CD4-positive, alpha-beta T cell treated with Interleukin-2 at 100 ng/mL for 4 hours (primary cell): ENCODE measurements around the gene PTH1R.
A peak's percentile ranks its signal among the peaks of the same experiment; 100 is the strongest.

Experiments used
- DNase-seq: peaks from one replicate; pipeline ENCODE4 v3.0.0-alpha.2; 2020; ENCODE audit warnings: low spot score

The PTH1R gene

GRCh38 chr3:46930945-46931403, 53.5 kb downstream of the PTH1R start:
- no peak for DNase-seq

- peak; percentile 33 for DNase-seq
These were observed 54.3 kb downstream of the PTH1R start for GRCh38 chr3:46931631-46932331.

GRCh38 chr3:46932455-46933225, 55.1 kb downstream of the PTH1R start:
- no peak for DNase-seq

- no peak for DNase-seq
These were observed 55.7 kb downstream of the PTH1R start for GRCh38 chr3:46933261-46933660.

- no peak for DNase-seq
These were observed 56.6 kb downstream of the PTH1R start for GRCh38 chr3:46934072-46934471.

GRCh38 chr3:46934498-46935167, 57.1 kb downstream of the PTH1R start:
- no peak for DNase-seq

GRCh38 chr3:46935168-46935858, 57.8 kb downstream of the PTH1R start:
- no peak for DNase-seq

- DNase-seq, result no peak
These were observed 58.6 kb downstream of the PTH1R start for GRCh38 chr3:46935989-46936558.

GRCh38 chr3:46936733-46937250, 59.3 kb downstream of the PTH1R start:
- DNase-seq, result no peak

- no peak for DNase-seq
These were observed 60.6 kb downstream of the PTH1R start for GRCh38 chr3:46938118-46938517.

GRCh38 chr3:46939578-46940445, 62.3 kb downstream of the PTH1R start:
- DNase-seq, result no peak

- no peak for DNase-seq
These were observed 64.6 kb downstream of the PTH1R start for GRCh38 chr3:46942076-46942475.

- no peak for DNase-seq
These were observed 65.1 kb downstream of the PTH1R start for GRCh38 chr3:46942481-46943236.

- no peak for DNase-seq
These were observed 66.0 kb downstream of the PTH1R start for GRCh38 chr3:46943237-46944187.

GRCh38 chr3:46944191-46944590, 66.7 kb downstream of the PTH1R start:
- no peak for DNase-seq

GRCh38 chr3:46946416-46946815, 68.9 kb downstream of the PTH1R start:
- DNase-seq, result no peak

- DNase-seq, result peak; percentile 87
These were observed 69.5 kb downstream of the PTH1R start for GRCh38 chr3:46946856-46947545.

GRCh38 chr3:46947546-46947901, 70.0 kb downstream of the PTH1R start:
- DNase-seq, result peak; percentile 37
